HG03064 (cell line): ENCODE measurements around the gene ZNF823.

ENCODE experiments used
- ATAC-seq: cut with Tn5 transposase; IDR thresholded peaks from one replicate; pipeline ENCODE4 v1.9.1; 2021; ENCODE audit warnings: low read depth; ENCODE audit not compliant: unreplicated experiment

Gene ZNF823

GRCh38 chr19:11737964-11738745, 591 bp downstream of the ZNF823 start:
- ATAC-seq = no peak

DNA sequence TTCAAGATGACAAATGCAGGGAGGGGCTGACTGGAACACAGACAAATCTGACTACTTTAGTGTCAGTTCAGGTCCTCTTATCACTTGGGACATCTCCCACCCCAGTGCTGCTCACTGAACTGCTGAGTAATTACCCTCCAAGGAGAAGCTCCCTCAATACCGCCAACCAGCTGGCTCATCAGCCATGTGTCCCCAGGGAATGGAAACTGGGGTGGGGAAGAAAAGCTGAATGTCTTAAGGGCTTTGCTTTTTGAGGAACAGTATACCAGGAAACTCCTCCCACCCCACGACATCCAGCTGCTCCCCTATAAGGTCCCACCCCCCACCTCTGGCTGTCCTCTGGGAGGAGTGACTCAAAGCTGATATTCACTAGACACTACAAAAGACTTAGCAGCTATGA, 2.0 kb downstream of the ZNF823 start:
- no peak for ATAC-seq

GRCh38 chr19:11735375-11735774, 3.4 kb downstream of the ZNF823 start:
- no peak for ATAC-seq

DNA sequence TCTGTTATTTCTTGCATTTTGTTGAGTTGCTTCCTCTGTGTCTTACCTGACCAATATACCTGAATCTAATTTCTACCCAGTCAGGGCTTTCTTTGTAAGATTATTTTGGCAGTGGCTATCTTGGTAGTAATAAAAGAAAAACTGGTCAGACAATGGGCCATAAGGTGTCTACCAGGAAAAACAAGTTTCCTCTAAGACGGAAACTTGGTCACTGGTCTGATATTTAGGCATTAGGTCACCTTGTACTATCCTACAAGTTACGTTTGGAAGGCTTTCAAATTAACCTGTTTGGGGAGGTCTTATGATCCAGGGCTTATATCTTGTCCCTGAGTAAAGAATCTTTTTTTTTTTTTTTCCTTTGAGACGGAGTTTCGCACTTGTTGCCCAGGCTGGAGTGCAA, 9.2 kb downstream of the ZNF823 start:
- ATAC-seq = no peak

DNA sequence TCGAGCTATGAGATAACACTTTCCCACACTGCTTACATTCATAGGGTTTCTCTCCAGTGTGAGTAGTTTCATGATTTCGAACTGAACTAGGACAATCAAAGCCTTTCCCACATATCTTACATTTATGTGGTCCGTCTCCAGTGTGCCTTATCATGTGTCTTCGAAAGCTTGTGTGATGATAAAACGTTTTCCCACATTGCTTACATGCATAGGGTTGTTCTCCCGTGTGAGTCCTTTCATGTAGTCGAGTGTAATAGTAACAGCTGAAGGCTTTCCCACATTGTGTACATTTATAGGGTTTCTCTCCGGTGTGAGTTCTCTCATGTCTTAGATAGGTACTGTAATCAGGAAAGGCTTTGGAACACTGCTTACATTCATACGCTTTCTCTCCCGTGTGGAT, 16.3 kb downstream of the ZNF823 start:
- no peak for ATAC-seq

- ATAC-seq = no peak
These were observed 17.1 kb downstream of the ZNF823 start for GRCh38 chr19:11721681-11722080.

DNA sequence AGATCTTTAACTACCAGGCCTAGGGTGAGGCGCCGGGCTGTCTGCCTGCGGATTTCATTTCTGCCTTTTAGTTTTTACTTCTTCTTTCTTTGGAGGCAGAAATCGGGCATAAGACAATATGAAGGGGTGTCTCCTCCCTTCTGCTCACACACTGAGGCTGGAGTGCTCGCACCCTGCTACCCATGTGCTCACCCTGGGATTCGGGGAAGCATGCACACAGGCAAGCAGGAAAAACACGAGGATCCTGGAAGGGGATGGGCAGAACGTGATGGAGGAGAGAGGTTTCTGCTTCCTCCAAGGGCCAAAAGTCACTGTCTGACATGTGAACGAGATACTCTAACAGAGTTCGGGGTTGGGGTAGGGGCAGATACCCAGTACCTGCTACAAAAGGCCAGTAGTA, 28.4 kb downstream of the ZNF823 start:
- no peak for ATAC-seq

GRCh38 chr19:11708457-11708856, 30.3 kb downstream of the ZNF823 start:
- ATAC-seq = no peak

DNA sequence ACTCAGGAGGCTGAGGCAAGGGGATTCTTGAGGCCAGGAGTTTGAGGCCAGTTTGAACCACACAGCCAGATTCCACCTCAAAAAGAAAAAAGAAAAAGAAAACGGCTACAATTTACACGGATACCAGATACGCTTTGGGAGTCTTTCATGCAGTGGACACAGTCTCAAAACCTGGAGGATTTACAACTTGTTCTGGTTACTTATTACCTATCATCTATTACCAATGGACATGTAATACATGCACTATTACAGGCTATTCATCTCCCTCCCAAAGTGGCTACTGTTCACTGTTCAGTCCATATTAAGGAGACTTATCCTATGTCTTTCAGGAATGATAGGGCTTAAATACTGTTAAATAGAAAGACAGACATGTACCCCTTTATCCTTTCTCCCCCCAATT, 33.3 kb downstream of the ZNF823 start:
- no peak for ATAC-seq

GRCh38 chr19:11704626-11705025, 34.1 kb downstream of the ZNF823 start:
- ATAC-seq = no peak

DNA sequence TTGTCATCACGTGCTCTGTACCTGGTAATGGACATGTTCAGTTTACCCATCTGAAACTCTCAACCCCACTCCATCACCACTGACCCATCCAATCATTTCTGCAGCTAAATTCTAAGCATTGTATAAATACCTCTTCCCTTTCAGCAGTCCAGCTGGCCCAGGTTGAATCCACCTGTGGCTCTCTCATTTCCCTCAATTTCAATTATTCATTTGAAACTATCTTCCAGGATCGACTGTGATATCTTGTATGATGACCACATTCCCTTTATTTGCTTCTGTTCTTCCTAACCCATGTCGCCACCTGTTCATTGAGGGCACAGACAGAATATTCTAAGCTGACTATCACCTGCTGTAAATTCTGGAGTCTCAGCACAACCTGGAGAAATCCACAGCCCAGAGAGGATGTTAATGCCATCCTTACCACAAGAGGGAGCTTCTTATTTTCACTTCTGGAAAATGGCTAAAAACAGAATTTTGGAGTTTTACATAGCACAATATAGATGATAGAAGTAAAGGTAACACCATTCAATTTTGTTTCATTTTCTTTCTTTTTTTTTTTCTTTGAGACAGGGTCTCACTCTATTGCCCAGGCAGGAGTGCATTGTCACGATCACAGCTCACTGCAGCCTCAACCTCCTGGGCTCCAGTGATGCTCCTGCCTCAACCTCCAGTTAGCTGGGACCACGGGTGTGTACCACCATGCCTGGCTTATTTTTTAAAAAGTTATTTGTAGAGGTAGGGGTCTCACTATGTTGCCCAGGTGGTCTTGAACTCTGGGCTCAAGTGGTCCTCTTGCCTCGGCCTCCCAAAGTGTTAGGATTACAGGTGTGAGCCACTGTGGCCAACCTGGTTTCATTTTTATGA, 38.6 kb downstream of the ZNF823 start:
- ATAC-seq = no peak

DNA sequence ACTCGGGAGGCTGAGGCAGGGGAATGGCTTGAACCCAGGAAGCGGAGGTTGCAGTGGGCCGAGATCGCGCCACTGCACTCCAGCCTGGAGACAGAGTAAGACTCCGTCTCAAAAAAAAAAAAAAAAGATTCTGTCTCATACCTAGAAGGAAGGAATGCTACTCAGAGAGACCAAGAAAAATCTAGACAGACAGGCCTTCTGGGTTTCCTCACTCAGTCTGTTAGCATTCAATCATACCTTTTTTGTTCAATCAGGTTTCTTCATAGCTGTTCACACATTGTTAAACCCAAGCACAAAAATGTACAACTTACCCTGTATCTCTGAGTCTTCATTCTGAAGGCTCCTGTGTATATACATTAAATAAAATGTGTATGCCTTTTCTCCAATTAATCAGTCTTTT, 40.5 kb downstream of the ZNF823 start:
- no peak for ATAC-seq

DNA sequence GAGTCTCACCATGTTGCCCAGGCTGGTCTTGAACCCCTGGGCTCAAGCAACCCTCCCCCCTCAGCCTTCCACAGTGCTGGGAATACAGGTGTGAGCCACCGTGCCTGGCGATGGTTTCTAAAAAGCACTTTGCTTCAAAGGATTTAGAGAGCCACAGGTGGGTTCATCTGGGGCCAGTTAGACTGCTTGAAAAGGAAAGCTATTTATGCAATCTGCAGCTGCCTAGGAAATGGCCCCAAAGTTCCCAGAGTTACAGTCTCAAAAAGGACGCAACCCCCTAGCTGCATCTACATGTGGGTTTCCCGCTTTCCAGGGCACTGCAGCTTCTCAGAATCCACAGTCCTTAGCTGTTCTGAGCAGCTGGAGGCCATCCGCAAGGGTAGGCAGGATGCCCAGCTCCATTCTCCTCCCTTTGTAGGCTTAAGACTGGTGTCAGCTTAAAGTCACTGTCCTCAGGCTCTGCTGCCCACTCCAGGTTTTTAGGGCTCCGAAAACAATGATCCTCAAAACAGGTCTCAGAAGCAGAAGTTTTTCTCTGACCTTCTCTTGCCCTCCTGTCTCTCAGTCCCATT, 41.4 kb downstream of the ZNF823 start:
- no peak for ATAC-seq

- ATAC-seq = peak; percentile 81
These were observed 44.0 kb downstream of the ZNF823 start for GRCh38 chr19:11694533-11695439.

DNA sequence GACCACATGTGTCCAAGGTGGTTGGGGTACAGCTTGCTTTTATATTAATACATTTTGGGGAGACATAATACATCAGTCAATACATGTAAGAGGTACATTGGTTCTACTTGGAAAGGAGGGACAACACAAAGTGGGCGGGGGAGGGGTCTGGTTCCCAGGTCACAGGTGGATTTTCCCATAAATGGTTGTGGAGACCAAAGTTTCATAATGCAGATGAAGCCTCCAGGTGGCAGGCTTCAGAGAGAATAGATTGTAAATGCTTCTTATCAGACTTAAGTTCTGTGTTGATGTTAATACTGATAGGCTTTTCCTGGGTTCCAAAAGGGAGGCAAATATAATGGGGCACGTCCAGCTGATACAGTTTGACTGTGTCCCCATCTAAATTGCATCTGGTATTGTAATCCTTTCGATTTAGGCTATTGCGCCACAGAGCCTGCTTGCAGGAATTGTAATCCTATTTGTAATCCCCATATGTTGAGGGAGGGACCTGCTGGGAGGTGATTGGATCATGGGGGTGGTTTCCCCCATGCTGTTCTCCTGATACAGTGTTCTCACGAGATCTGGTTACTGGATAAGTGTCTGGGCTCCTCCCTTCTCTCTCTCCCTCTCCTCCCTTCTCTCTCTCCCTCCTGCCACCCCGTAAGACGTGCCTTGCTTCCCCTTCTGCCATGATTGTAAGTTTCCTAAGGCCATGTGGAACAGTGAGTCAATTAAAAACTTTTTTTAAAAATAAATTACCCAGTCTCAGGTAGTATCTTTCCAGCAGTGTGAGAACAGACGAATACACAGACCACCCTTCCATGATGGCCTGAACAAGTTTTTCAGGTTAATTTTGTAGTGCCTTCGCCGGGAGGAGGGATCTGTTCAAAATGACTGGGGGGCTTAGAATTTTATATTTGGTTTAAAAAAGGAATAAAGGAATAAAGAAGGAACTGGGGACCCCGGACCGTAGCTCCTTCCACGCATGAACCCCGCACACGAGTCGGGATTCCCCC, 44.9 kb downstream of the ZNF823 start:
- no peak for ATAC-seq

GRCh38 chr19:11692127-11692790, 46.5 kb downstream of the ZNF823 start:
- no peak for ATAC-seq

DNA sequence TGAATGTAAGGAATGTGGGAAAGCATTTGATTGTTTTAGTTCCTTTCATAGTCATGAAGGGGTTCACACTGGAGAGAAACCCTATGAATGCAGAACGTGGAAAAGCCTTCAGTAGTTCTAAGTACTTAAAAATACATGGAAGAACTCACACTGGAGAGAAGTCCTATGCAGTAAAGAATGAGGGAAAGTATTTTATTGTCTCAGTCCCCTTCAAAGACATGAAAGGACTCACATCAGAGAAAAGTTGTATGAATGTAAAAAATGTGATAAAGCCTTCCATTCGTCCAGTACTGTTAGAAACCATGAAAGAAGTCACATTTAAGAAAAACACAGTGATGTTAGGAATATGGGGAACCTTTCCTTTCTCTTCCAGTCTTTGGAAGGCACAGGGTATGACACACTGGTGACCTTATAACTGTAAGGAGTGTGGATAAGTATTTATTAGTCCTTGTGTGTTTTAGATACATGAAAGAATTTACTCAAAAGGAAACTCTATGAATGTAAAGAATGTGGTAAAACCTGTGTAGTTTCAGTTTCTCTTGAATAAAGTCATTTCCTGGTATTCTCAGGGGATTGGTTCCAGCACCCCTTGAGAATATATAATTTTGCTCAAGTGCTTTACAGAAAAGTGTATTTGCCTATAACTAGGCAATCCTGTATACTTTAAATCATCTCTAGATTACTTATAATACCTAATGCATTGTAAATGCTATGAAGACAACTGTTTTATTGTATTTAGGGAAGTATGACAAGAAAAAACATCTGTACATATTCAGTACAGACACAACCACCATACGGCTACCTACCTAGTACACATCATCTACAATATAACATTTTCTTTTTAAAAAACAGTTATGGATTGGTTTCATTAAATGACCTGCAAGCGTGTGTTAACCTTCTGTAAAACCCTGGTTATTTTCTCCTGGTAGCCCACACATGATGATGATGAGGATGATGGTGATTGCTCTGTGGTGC, 52.8 kb downstream of the ZNF823 start:
- ATAC-seq = no peak
